CD14-positive monocyte (primary cell): ENCODE results near the gene PPP1R13B. TPM values are rescaled to one million over a fixed set of nuclear protein-coding genes. Genes with fewer than 3 reads are reported as not detected.

Experiments
- DNase-seq, 3 donors: peaks; one replicate each; pipeline ENCODE4 v3.0.0-alpha.2; 2011 to 2022
- H2AFZ ChIP-seq: 2 replicates; pipeline ENCODE4 v1.6.0; 2012; ENCODE audit warnings: mild to moderate bottlenecking, low read depth, low read length, inconsistent platforms; ENCODE audit not compliant: insufficient read depth, poor library complexity, severe bottlenecking
- H3K27ac ChIP-seq, 2 donors: 1 replicate in 1 of 2; 2 replicates in 1 of 2; pipeline ENCODE4 v1.5.1; 2012 to 2013; ENCODE audit warnings: low read length in 2 of 2, control low read depth in 1 of 2, inconsistent platforms in 1 of 2, low read depth in 1 of 2, mild to moderate bottlenecking in 1 of 2
- H3K27me3 ChIP-seq, 2 donors: one replicate each; pipeline versions ENCODE4 v1.6.0 to v1.6.1; 2011 to 2013; ENCODE audit warnings: low read length in 2 of 2; ENCODE audit not compliant: control insufficient read depth in 2 of 2, insufficient read depth in 2 of 2
- H3K36me3 ChIP-seq, 2 donors: replicated peaks in 1 of 2; 1 replicate in 1 of 2; 2 replicates in 1 of 2; pipeline versions ENCODE4 v1.5.1 to v1.6.1; 2012 to 2013; ENCODE audit warnings: low read length in 2 of 2, control low read depth in 1 of 2, inconsistent platforms in 1 of 2, mild to moderate bottlenecking in 1 of 2; ENCODE audit not compliant: insufficient read depth in 2 of 2, control insufficient read depth in 1 of 2
- H3K4me1 ChIP-seq, 2 donors: 1 replicate in 1 of 2; 2 replicates in 1 of 2; pipeline versions ENCODE4 v1.5.1 to v1.6.1; 2012 to 2013; ENCODE audit warnings: low read length in 2 of 2, control low read depth in 1 of 2, inconsistent platforms in 1 of 2, mild to moderate bottlenecking in 1 of 2, moderate library complexity in 1 of 2; ENCODE audit not compliant: insufficient read depth in 2 of 2, control insufficient read depth in 1 of 2
- H3K4me2 ChIP-seq: replicated peaks from 2 replicates; pipeline ENCODE3; 2012; ENCODE audit warnings: low read length, moderate library complexity, mild to moderate bottlenecking; ENCODE audit not compliant: poor library complexity, severe bottlenecking; ENCODE audit errors: extremely low read depth
- H3K4me3 ChIP-seq, 3 experiments: fragments of 200-600 bp in 1 of 3; sonication (generic) in 1 of 3; replicated peaks in 1 of 3; 1 replicate in 2 of 3; 2 replicates in 1 of 3; pipeline ENCODE4 v1.5.1; 2011 to 2013; ENCODE audit warnings: low read length in 3 of 3, mild to moderate bottlenecking in 3 of 3, control low read depth in 2 of 3, low read depth in 2 of 3, inconsistent platforms in 1 of 3, moderate library complexity in 1 of 3
- H3K79me2 ChIP-seq: 2 replicates; pipeline ENCODE4 v1.6.0; 2012; ENCODE audit warnings: mild to moderate bottlenecking, control low read depth, inconsistent platforms, low read length, moderate library complexity; ENCODE audit not compliant: insufficient read depth
- H3K9ac ChIP-seq: 2 replicates; pipeline ENCODE4 v1.6.0; 2017; ENCODE audit warnings: low read length, mild to moderate bottlenecking; ENCODE audit not compliant: insufficient read depth, poor library complexity, severe bottlenecking
- H3K9me3 ChIP-seq, 2 donors: replicated peaks in 1 of 2; 1 replicate in 1 of 2; 2 replicates in 1 of 2; pipeline versions ENCODE4 v1.5.1 to v1.6.1; 2012 to 2013; ENCODE audit warnings: low read length in 2 of 2, control low read depth in 1 of 2; ENCODE audit not compliant: control insufficient read depth in 1 of 2, insufficient read depth in 1 of 2
- H4K20me1 ChIP-seq: 2 replicates; pipeline ENCODE4 v1.6.0; 2012; ENCODE audit warnings: mild to moderate bottlenecking, low read length, control low read depth, moderate library complexity; ENCODE audit not compliant: insufficient read depth
- H3K27ac Mint-ChIP-seq, 7 donors: one replicate each; pipeline ENCODE4 v1.8.0; 2020; ENCODE audit warnings: mild to moderate bottlenecking in 7 of 7, mixed read lengths in 7 of 7, moderate library complexity in 6 of 7, inconsistent platforms in 2 of 7
- H3K27me3 Mint-ChIP-seq, 3 donors: one replicate each; pipeline ENCODE4 v1.8.0; 2021 to 2022; ENCODE audit warnings: low read depth in 3 of 3, mild to moderate bottlenecking in 3 of 3, mixed read lengths in 3 of 3, moderate library complexity in 3 of 3, inconsistent platforms in 1 of 3
- H3K36me3 Mint-ChIP-seq, 2 donors: one replicate each; pipeline ENCODE4 v1.8.0; 2020; ENCODE audit warnings: mixed read lengths in 2 of 2, inconsistent platforms in 1 of 2, mild to moderate bottlenecking in 1 of 2
- H3K4me1 Mint-ChIP-seq: one replicate; pipeline ENCODE4 v1.8.0; 2020; ENCODE audit warnings: mild to moderate bottlenecking, mixed read lengths
- H3K4me3 Mint-ChIP-seq, 2 donors: one replicate each; pipeline ENCODE4 v1.8.0; 2020; ENCODE audit warnings: mild to moderate bottlenecking in 2 of 2, mixed read lengths in 2 of 2, moderate library complexity in 1 of 2
- H3K9me3 Mint-ChIP-seq, 7 donors: one replicate each; pipeline ENCODE4 v1.8.0; 2020 to 2022; ENCODE audit warnings: mixed read lengths in 7 of 7, mild to moderate bottlenecking in 6 of 7, moderate library complexity in 6 of 7, inconsistent platforms in 2 of 7
- CTCF ChIP-seq: fragments of 200-600 bp; IDR thresholded peaks from one replicate; pipeline ENCODE4 v1.8.0; 2022; ENCODE audit warnings: antibody characterized with exemption, mild to moderate bottlenecking
- WGBS: methylation state at CpG from one replicate; pipeline ENCODE4 v1.1.5; 2013; ENCODE audit warnings: missing lambda C conversion rate; ENCODE audit not compliant: insufficient coverage; 5-methylcytosine and 5-hydroxymethylcytosine counted together
- intact Hi-C, 2 donors: fragments of 100-400 bp; cut with micrococcal nuclease; formaldehyde crosslinking; loops; one replicate each; pipeline versions ENCODE4 v1.15.0 to v1.15.1; 2023
- polyA plus RNA-seq, 3 donors: library from polyadenylated mRNA; depleted of rRNA in 1 of 3; unstranded in 2 of 3; stranded (reverse) in 1 of 3; fragments of 300-500 nt in 2 of 3; fragments of >200 nt in 1 of 3; fragmentation: Illumina TruSeq in 2 of 3; gene quantifications; 1 replicate in 2 of 3; 2 replicates in 1 of 3; pipeline ENCODE4 v1.2.3, GENCODE V29; 2012 to 2021

PPP1R13B gene
- polyA plus RNA-seq, 3 donors = 0.48 to 1.1 (median 0.99) TPM

DNA sequence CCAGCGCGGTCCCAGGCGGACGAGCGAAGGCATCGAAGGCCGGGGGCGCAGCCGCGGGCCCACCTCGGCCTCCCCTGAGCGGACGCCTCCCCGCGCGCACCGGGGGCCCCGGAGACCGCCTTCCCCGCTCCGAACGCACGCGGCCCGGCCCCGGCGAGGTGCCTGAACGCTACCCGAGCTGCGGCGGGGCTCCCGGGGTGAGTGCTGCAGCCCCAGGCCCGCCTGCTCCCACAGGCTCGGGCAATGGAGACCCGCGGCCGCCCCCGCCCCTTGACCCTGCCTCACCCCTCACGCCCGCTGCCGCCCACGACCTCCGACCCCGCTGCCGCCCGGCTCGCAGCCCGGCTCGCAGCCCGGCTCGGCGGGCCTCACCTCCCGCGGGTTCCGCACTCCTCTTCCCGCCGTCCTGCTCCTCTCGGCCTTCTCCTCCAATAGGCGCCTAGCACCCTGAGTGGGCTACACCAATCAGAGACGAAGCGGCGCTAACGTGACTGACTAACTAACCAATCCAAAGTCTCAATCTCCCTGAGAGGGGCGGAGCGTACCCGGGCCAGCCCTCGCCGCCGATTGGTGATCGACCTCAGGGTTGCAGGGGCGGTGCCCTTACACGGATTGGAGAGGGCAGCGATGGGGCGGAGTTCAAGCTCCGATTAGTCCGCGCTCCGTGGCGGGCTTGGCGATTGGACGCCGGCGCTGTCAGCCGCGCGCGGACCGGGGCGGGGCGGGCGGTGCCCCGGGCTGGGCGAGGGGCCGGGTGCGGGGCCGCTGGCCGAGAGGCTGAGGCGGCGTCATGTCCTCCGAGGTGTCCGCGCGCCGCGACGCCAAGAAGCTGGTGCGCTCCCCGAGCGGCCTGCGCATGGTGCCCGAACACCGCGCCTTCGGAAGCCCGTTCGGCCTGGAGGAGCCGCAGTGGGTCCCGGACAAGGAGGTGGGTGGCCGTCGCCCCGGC is 132.0 kb downstream of the PPP1R13B start, which contains the start of the genes XRCC3 and ZFYVE21:
Gene XRCC3 (minus strand): TSS at position 400 of the 949 bp plus-strand sequence. CDS start 4,364 bp downstream, outside the sequence.
Gene ZFYVE21 (plus strand): TSS at position 759 of the 949 bp plus-strand sequence. CDS start 32 bp downstream, at position 791.
- Histone ChIP-seq H3K4me2 (peak within 1 kb of the TSS; percentile 85), H3K27me3 (no peaks in the 10 kb centered on the region), H3K4me3 (peak within 1 kb of the TSS; percentile 42 to 77 (median 65)), H3K9me3 (no peaks in the 10 kb centered on the region), H3K27ac (peak within 1 kb of the TSS in 1 of 2 donors; percentile 41), H3K36me3 (peaks cover 0 to 2% of the 10 kb centered on the region in 2 donors), H3K79me2 (peaks cover 49% of the 10 kb centered on the region), H4K20me1 (peaks cover 37% of the 10 kb centered on the region), H2AFZ (peak within 1 kb of the TSS; percentile 86), H3K9ac (peak within 1 kb of the TSS; percentile 70), H3K4me1 (peaks cover 16 to 26% of the 10 kb centered on the region in 2 donors)
- peak; percentile 99 to 100 (median 99) for DNase-seq
- no peaks in the 10 kb centered on the region for H3K9me3 Mint-ChIP-seq
- H3K27me3 Mint-ChIP-seq = peaks cover 0 to 1% (median 0%) of the 10 kb centered on the region in 3 donors
- intact Hi-C loops = loop anchor here in 1 of 2 donors (5.0 kb wide), 1 partner anchor 88 kb away; the partner anchor contains the start of gene KLC1
- H3K36me3 Mint-ChIP-seq = peaks cover 12 to 18% of the 10 kb centered on the region in 2 donors
- WGBS = under 1% methylated on average over 121 of the region's 121 CpGs
- peak within 1 kb of the TSS; percentile 83 to 89 for H3K4me3 Mint-ChIP-seq
- H3K27ac Mint-ChIP-seq = peak within 1 kb of the TSS in 5 of 7 donors; percentile 22 to 80 (median 41)
- TF ChIP-seq CTCF = no peak
- H3K4me1 Mint-ChIP-seq = peaks cover 29% of the 10 kb centered on the region

- H3K4me3 ChIP-seq = peak overlapping the region in 1 of 3 experiments; percentile 77
- H3K27me3 Mint-ChIP-seq = peaks cover 0 to 2% (median 0%) of the 10 kb centered on the region in 3 donors
- H3K9ac ChIP-seq = peak overlapping the region; percentile 65
- no peak overlapping the region for H3K27ac ChIP-seq
- H3K9me3 Mint-ChIP-seq = no peaks in the 10 kb centered on the region
- H3K4me3 Mint-ChIP-seq = peak overlapping the region; percentile 79 to 81
- H3K27ac Mint-ChIP-seq = no peak overlapping the region
- TF ChIP-seq CTCF = no peak
- H4K20me1 ChIP-seq = peaks cover 27% of the 10 kb centered on the region
- peaks cover 2% of the 10 kb centered on the region in 2 donors for H3K36me3 ChIP-seq
- 93% methylated on average over 9 of the region's 16 CpGs for WGBS
- no peak for DNase-seq
- intact Hi-C loops = no loop called here
- peak overlapping the region; percentile 86 for H2AFZ ChIP-seq
- H3K36me3 Mint-ChIP-seq = peaks cover 14 to 24% of the 10 kb centered on the region in 2 donors
- H3K4me1 ChIP-seq = peaks cover 16 to 26% of the 10 kb centered on the region in 2 donors
- no peaks in the 10 kb centered on the region for H3K27me3 ChIP-seq
- no peaks in the 10 kb centered on the region for H3K9me3 ChIP-seq
- H3K4me1 Mint-ChIP-seq = peaks cover 29% of the 10 kb centered on the region
- H3K4me2 ChIP-seq = peak overlapping the region; percentile 85
- peaks cover 43% of the 10 kb centered on the region for H3K79me2 ChIP-seq
Measured at GRCh38 chr14:103714063-103714724, 133.2 kb downstream of the PPP1R13B start.
